ENCODE results near the gene RANBP10. TPM values are rescaled to one million over a fixed set of nuclear protein-coding genes. Genes with fewer than 3 reads are reported as not detected.

The RANBP10 gene
- total RNA-seq, 4 donors from 2014 or later: 15.0 to 24.6 (median 17.9) TPM

GRCh38 chr16:67678354-67679023 is 127.9 kb downstream of the RANBP10 start:
- DNase-seq (ENCODE audit: low spot score in 2 of 2): no peak
- WGBS, 2 donors: 66 to 80% methylated on average over 12 of the region's 12 CpGs
- H3K4me3 ChIP-seq (ENCODE audit: low read depth, poor library complexity, severe bottlenecking): no peak overlapping the region
- no peak for TF ChIP-seq POLR2A (IDR thresholded peaks at IDR 0.05)
- TF ChIP-seq CTCF (IDR thresholded peaks at IDR 0.05): no peak
- intact Hi-C loops (cut with DNase I; ENCODE audit: low total_unique reads): no loop called here

- no peak for DNase-seq (ENCODE audit: low spot score in 2 of 2)
- intact Hi-C loops (cut with DNase I; ENCODE audit: low total_unique reads): no loop called here
- TF ChIP-seq CTCF (IDR thresholded peaks at IDR 0.05): no peak
- no peak for TF ChIP-seq POLR2A (IDR thresholded peaks at IDR 0.05)
Measured at GRCh38 chr16:67677712-67678111, 128.6 kb downstream of the RANBP10 start.

GRCh38 chr16:67676939-67677338 is 129.4 kb downstream of the RANBP10 start:
- no peak overlapping the region for H3K4me3 ChIP-seq (ENCODE audit: low read depth, poor library complexity, severe bottlenecking)
- intact Hi-C loops (cut with DNase I; ENCODE audit: low total_unique reads): no loop called here
- TF ChIP-seq POLR2A (IDR thresholded peaks at IDR 0.05): no peak
- no peak for TF ChIP-seq CTCF (IDR thresholded peaks at IDR 0.05)
- WGBS, 2 donors: 47 to 54% methylated on average over 8 of the region's 8 CpGs
- no peak for DNase-seq (ENCODE audit: low spot score in 2 of 2)

More at GRCh38 chr16:67677712-67678111, 128.6 kb downstream of the RANBP10 start:
- WGBS, 2 donors: 80 to 92% methylated on average over 1 of the region's 1 CpG
- no peak overlapping the region for H3K4me3 ChIP-seq (ENCODE audit: low read depth, poor library complexity, severe bottlenecking)

- H3K4me3 ChIP-seq (ENCODE audit: low read depth, poor library complexity, severe bottlenecking): no peak overlapping the region
- TF ChIP-seq CTCF (IDR thresholded peaks at IDR 0.05): no peak
- WGBS, 2 donors: 48 to 59% methylated on average over 4 of the region's 4 CpGs
- intact Hi-C loops (cut with DNase I; ENCODE audit: low total_unique reads): no loop called here
- DNase-seq (ENCODE audit: low spot score in 2 of 2): no peak
Measured at GRCh38 chr16:67676516-67676915, 129.8 kb downstream of the RANBP10 start.

- 95 to 96% methylated on average over 7 of the region's 7 CpGs for WGBS, 2 donors
- no peak for TF ChIP-seq POLR2A (IDR thresholded peaks at IDR 0.05)
- intact Hi-C loops (cut with DNase I; ENCODE audit: low total_unique reads): no loop called here
- DNase-seq (ENCODE audit: low spot score in 2 of 2): no peak
- H3K4me3 ChIP-seq (ENCODE audit: low read depth, poor library complexity, severe bottlenecking): no peak overlapping the region
Measured at GRCh38 chr16:67675999-67676398, 130.4 kb downstream of the RANBP10 start.

GRCh38 chr16:67675579-67675935 is 130.8 kb downstream of the RANBP10 start:
- no peak for DNase-seq (ENCODE audit: low spot score in 2 of 2)
- TF ChIP-seq CTCF (IDR thresholded peaks at IDR 0.05) (no peak), POLR2A (IDR thresholded peaks at IDR 0.05) (no peak)
- WGBS, 2 donors: 80 to 95% methylated on average over 1 to 17 of the region's 17 CpGs
- H3K4me3 ChIP-seq (ENCODE audit: low read depth, poor library complexity, severe bottlenecking): no peak overlapping the region
- intact Hi-C loops (cut with DNase I; ENCODE audit: low total_unique reads): no loop called here
